ENCODE measurements around the gene RBM10.
"Not testable (repeated sequence)": the region's sequence is repeated elsewhere in the genome, so short reads cannot be mapped to it uniquely, and the experiment has no call there.

RBM10 gene

GRCh38 chrX:47144626-47145394, at the start of gene RBM10, which contains the start of gene NDUFB11:
Gene RBM10 (plus strand): TSS chrX:47145221. CDS start chrX:47147482, 2,261 bp downstream.
Gene NDUFB11 (minus strand): TSS chrX:47144702. CDS start chrX:47144679, 23 bp downstream.
- DNase-seq: peak; percentile 93 to 94

- no peak for DNase-seq
These were observed 48.0 kb upstream of the RBM10 start for GRCh38 chrX:47097018-47097417.

- DNase-seq: no peak
These were observed 46.5 kb upstream of the RBM10 start for GRCh38 chrX:47098338-47099094.

GRCh38 chrX:47101206-47101605, 43.8 kb upstream of the RBM10 start:
- DNase-seq: no peak

- not testable (repeated sequence) for DNase-seq
These were observed 33.9 kb upstream of the RBM10 start for GRCh38 chrX:47110936-47111615.

- no peak for DNase-seq
These were observed 32.6 kb upstream of the RBM10 start for GRCh38 chrX:47112316-47112954.

- not testable (repeated sequence) for DNase-seq
These were observed 28.4 kb upstream of the RBM10 start for GRCh38 chrX:47116551-47117110.

GRCh38 chrX:47124466-47124865, 20.6 kb upstream of the RBM10 start:
- DNase-seq: not testable (repeated sequence)

- DNase-seq: peak; percentile 92 to 94
These were observed 15.7 kb upstream of the RBM10 start for GRCh38 chrX:47129157-47129898.

- no peak for DNase-seq
These were observed 15.1 kb upstream of the RBM10 start for GRCh38 chrX:47129899-47130358.

GRCh38 chrX:47133493-47133892, 11.5 kb upstream of the RBM10 start:
- no peak for DNase-seq

GRCh38 chrX:47135650-47136049, 9.4 kb upstream of the RBM10 start:
- DNase-seq: not testable (repeated sequence)

- DNase-seq: no peak
These were observed 6.8 kb upstream of the RBM10 start for GRCh38 chrX:47138171-47138570.

GRCh38 chrX:47143894-47144625, 961 bp upstream of the RBM10 start:
- no peak for DNase-seq

GRCh38 chrX:47145395-47146120, 537 bp downstream of the RBM10 start:
- no peak for DNase-seq

GRCh38 chrX:47146121-47146935, 1.3 kb downstream of the RBM10 start:
- DNase-seq: no peak

GRCh38 chrX:47146936-47147859, 2.2 kb downstream of the RBM10 start:
- DNase-seq: no peak

GRCh38 chrX:47148946-47149345, 3.9 kb downstream of the RBM10 start:
- DNase-seq: no peak
